ENCODE data around the gene TEDC1. TPM values are rescaled to one million over a fixed set of nuclear protein-coding genes. Genes with fewer than 3 reads are reported as not detected.

The TEDC1 gene
- total RNA-seq, 2 donors from 2014 or later, result 25.1 to 59.2 TPM

DNA sequence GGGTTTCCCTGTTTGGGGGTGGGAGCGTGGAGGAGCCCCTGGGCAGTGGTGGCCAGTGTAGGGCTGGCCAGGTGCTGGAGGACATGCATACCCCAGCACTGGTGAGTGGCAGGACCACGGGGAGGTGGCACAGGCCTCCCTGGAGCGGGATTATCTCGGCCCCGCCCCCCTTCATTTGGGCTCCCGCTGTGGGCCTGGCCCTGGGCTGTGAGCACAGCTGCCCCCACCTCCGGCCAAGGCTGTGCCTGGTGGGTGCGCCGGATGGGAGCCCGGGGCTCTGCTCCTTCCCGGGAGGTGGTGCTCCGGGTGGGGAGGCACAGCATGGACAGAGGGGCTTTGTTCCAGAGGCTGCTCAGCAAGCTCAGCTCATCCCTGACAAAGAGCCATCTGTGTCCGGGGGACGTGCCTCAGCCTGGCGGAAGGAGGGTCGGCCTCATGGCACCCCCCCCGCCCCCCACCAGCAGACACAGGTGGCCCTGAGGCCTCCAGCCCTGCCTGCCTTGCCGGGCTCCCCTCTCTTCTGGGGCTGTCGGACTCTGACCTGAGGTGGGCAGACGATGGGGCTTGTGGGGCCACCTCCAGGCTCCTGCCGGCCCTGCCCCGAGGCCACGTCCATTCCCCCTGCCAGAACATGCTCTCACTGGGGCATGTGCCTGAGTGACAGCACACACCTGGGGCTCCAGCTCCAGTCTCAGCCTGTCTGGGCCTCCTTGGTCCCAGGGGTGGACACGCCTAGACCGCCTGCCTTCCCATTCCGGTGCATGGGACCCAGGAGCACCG, 8.4 kb downstream of the TEDC1 start:
- Mint-ChIP-seq H3K9me3 (no peaks in the 10 kb centered on the region), H3K4me1 (ENCODE audit: low read depth in 2 of 2) (no peaks in the 10 kb centered on the region), H3K27me3 (no peaks in the 10 kb centered on the region), H3K4me3 (no peak overlapping the region), H3K36me3 (no peaks in the 10 kb centered on the region), H3K27ac (no peak overlapping the region)
- ATAC-seq (no peak), DNase-seq (ENCODE audit: low spot score) (no peak)

DNA sequence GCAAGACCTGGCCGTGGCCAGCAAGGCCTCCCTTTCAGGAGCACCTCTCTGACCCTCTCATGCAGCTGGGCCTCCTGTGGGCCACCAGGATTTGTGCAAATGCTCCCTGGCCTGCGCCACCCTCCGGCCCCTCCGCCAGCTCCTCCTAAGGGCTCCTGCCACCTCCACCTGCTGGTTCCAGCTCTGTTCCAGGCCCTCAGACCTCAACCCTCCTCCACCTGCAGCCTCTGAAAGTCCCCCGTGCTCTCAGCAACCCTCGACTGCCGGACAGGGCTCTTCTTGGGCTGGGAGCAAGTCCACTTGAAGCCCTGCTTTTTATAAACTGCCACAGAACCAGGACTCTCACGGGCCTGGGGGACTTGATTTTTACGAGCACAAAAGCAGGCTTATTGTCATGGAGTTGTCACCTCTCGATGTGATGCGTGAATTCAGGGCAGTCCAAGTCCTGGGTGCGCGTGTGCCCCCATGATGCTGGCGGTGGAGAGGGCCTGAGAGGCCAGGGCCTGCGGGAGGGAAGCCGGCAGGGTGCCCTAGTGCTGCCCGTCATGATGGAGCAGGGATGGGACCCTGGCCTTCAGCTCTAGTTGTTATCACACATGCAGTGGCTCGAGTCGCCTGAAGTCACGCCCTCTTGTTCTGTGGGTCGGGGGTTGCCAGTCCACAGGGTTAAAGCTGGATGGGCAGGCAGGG, 9.1 kb downstream of the TEDC1 start:
- Mint-ChIP-seq H3K4me1 (ENCODE audit: low read depth in 2 of 2) (no peaks in the 10 kb centered on the region), H3K4me3 (no peak overlapping the region), H3K9me3 (no peaks in the 10 kb centered on the region), H3K27me3 (no peaks in the 10 kb centered on the region), H3K36me3 (no peaks in the 10 kb centered on the region), H3K27ac (no peak overlapping the region)
- DNase-seq (ENCODE audit: low spot score), result no peak
- ATAC-seq, result no peak

DNA sequence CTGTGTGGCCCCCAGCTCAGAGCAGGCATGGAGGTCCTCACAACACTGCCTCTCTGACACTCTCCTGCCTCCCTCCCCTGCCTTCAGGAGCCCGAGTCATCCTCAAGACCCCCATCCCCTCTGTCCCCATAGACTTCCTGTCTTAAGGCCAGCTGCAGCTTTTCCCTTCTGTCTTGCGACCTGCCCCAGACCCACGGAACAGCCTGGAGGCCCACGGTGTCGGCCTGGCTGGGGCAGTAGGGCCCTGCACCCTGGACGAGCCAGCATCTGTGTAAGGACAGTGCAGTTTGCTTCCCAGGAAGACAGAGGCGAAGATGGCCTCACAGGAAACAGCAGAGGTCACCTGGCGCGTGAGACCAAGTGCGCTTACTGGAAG, 9.7 kb downstream of the TEDC1 start:
- Mint-ChIP-seq H3K4me1 (ENCODE audit: low read depth in 2 of 2) (no peaks in the 10 kb centered on the region), H3K9me3 (no peaks in the 10 kb centered on the region), H3K4me3 (no peak overlapping the region), H3K27me3 (no peaks in the 10 kb centered on the region), H3K27ac (no peak overlapping the region), H3K36me3 (no peaks in the 10 kb centered on the region)
- ATAC-seq, result no peak
- DNase-seq (ENCODE audit: low spot score), result no peak

DNA sequence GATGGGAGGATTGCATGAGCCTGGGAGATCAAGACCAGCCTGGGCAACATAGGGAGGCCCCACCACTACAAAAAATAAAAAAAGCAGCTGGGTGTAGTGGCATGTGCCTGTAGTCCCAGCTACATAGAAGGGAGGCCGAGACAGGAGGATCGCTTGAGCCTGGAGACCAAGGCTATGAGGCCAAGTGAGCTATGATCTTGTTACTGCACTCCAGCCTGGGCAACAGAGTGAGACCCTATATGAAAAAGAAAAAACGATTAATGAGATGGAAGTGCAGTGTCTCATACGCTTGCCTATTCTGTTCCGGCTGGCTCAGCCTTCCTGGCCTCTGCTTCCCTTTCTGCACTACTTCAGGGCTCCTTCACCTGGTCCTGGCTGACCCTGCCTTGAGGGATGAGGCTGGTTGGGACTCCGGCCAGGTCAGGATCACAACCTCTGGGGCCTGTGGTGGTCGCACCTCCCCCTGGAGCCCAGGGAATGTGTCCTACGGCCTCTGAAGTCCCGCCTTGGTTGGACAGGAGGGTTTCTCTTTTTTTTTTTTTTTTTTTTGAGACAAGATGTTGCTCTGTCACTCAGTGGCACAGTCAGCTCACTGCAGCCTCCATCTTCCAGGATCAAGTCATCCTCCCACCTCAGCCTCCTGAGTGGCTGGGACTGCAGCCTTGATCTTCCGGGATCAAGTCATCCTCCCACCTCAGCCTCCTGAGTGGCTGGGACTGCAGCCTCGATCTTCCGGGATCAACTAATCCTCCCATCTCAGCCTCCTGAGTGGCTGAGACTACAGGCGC, 10.7 kb downstream of the TEDC1 start:
- H3K4me3 Mint-ChIP-seq, result no peak overlapping the region
- H3K9me3 Mint-ChIP-seq, result no peaks in the 10 kb centered on the region
- no peak for ATAC-seq
- H3K27me3 Mint-ChIP-seq, result no peaks in the 10 kb centered on the region
- H3K27ac Mint-ChIP-seq, result no peak overlapping the region
- no peaks in the 10 kb centered on the region for H3K36me3 Mint-ChIP-seq
- DNase-seq (ENCODE audit: low spot score), result no peak
- H3K4me1 Mint-ChIP-seq (ENCODE audit: low read depth in 2 of 2), result no peaks in the 10 kb centered on the region

DNA sequence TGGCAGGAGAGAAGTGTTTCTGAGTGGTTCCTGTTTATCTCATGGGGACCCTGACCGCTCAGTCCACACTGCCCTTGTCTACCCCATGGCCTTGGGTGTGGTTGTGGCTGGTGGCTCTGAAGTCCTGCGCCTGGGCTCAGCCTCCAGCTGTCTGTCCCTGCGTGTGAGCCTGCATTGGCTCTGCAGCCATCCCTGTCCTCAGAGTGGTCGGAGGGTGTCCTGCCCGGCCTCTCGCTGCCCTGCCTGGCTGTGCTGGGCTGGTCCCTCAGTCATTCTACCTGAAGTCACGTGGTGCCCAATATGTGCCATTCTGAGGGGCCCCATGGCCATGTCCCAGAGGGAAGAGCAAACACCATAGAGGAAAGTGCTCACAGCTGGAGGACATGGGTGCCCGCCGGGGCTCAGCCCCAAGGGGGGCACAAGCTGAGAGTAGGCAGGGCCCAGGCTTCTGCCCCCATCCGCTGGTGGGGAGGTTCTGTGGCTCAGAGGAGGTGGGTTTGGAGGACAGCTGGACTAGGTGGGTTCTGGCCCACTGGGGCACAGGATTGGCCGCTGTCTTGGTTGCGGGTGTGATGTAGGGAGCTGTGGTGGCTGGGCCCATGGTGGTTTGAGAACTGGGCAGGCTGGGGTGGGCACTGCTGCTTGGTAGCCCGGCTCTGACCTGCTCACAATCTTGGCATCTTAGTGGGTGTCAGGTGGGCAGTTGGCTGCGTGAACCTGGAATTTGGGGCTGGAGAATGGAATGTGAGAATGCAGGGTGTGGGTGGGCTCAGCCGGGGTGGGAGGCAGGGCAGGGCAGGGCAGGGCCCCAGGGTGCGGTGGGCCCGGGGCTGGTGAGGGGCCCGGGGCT, 11.6 kb downstream of the TEDC1 start:
- Mint-ChIP-seq H3K36me3 (no peaks in the 10 kb centered on the region), H3K4me1 (ENCODE audit: low read depth in 2 of 2) (no peaks in the 10 kb centered on the region), H3K27ac (no peak overlapping the region), H3K9me3 (no peaks in the 10 kb centered on the region), H3K27me3 (peaks cover 0 to 4% of the 10 kb centered on the region in 2 donors), H3K4me3 (no peak overlapping the region)
- ATAC-seq (no peak), DNase-seq (ENCODE audit: low spot score) (no peak)

DNA sequence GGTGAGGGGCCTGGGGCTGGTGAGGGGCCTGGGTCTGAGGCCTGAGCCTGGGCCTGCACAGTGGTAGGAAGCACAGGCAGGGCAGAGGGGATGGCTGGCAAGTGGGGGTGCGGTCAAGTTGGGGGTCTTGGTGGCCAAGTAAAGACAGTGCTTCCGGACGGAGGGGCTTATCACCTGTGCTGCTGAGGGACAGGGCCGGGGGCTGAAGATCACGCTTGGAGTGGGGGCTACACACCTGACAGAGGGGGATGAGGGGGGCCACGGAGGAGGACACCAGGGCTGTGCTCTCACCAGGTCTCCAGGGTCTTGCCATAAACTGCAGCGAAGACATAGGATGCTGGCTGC, 12.2 kb downstream of the TEDC1 start:
- DNase-seq (ENCODE audit: low spot score) (no peak), ATAC-seq (no peak)
- no peaks in the 10 kb centered on the region for H3K36me3 Mint-ChIP-seq
- H3K9me3 Mint-ChIP-seq, result no peaks in the 10 kb centered on the region
- H3K27ac Mint-ChIP-seq, result no peak overlapping the region
- no peaks in the 10 kb centered on the region for H3K4me1 Mint-ChIP-seq (ENCODE audit: low read depth in 2 of 2)
- H3K4me3 Mint-ChIP-seq, result no peak overlapping the region
- H3K27me3 Mint-ChIP-seq, result peaks cover 4 to 9% of the 10 kb centered on the region in 2 donors

DNA sequence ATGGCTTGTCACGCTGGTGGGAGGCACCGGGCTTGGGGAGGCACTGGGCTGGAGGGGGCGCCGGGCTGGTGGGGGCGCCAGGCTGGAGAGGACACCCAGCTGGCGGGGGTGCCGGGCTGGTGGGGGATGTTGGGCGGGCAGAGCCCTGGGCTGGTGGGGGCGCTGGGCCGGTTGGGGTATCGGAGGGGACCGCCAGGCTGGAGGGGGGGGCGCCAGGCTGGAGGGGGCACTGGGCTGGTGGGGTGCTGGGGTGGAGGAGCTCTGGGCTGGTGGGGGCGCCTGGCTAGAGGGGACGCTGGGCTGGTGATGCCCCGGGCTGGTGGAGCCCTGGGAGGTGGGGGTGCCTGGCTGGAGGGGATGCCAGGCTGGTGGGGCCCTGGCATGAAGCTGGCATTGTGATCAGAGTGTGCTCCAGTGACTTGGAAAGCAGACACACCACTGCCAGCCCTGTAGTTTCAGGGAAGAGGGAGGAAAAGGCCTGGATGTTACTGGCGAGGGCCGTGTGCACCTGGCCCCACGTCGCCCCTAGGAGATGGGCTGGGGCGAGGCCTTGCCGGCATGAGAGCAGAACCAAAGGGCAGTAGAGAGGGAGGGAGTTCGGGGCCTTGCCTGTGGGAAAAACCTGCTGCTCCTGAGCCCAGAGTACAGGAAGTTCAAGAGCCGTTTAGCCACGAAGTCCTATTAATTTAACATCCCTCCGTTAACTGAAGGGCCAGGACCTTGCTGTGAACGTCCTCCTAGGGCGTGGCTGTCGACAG, 13.1 kb downstream of the TEDC1 start:
- H3K4me1 Mint-ChIP-seq (ENCODE audit: low read depth in 2 of 2), result no peaks in the 10 kb centered on the region
- H3K4me3 Mint-ChIP-seq, result no peak overlapping the region
- H3K27ac Mint-ChIP-seq, result no peak overlapping the region

DNA sequence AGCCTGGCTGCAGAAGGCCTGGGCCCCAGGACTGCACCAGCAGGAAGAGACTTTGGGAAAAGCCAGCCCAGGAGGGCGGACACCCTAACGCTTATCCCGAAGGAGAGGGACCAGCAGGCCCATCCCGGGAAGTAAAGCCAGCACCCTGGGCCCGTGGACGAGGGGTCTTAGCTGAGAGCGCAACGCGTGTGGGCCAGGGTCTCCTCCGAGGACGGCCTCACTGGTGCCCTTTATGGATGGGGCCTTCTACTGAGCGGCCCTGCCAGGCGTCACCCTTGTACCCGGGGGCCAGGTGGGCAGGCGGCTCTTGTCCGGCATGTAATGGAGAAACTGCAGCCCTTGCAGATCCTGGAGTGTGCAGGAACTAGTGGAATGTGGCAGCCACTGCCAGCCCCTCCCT, 14.1 kb downstream of the TEDC1 start:
- no peak for ATAC-seq
- H3K4me3 Mint-ChIP-seq, result no peak overlapping the region
- H3K27me3 Mint-ChIP-seq, result peaks cover 10 to 16% of the 10 kb centered on the region in 2 donors
- no peaks in the 10 kb centered on the region for H3K9me3 Mint-ChIP-seq
- H3K36me3 Mint-ChIP-seq, result no peaks in the 10 kb centered on the region
- H3K27ac Mint-ChIP-seq, result no peak overlapping the region
- H3K4me1 Mint-ChIP-seq (ENCODE audit: low read depth in 2 of 2), result no peaks in the 10 kb centered on the region
- no peak for DNase-seq (ENCODE audit: low spot score)

More for the DNA sequence above, 13.1 kb downstream of the TEDC1 start:
- Mint-ChIP-seq H3K27me3 (peaks cover 9 to 16% of the 10 kb centered on the region in 2 donors), H3K36me3 (no peaks in the 10 kb centered on the region), H3K9me3 (no peaks in the 10 kb centered on the region)
- DNase-seq (ENCODE audit: low spot score) (no peak), ATAC-seq (no peak)

DNA sequence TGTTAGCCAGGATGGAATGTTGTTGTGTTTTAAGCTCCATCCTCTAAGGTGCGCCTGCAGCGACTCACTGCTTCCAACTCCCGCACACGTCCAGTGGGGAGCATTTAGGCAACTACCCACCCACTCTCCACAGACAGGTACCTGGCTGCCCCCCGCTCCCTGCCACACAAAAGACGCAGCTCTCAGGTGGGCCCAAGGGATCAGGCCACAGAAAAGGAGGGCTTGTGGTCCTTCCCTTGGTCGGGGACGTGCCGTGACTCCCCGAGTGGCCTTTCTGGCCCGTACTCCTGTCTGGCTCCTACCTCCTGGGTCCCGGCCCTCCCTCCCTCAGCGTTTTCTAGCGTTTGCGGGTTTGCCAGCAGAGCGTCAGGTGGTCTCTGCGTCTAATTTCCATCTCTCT, 16.2 kb downstream of the TEDC1 start:
- Mint-ChIP-seq H3K27me3 (peaks cover 13 to 23% of the 10 kb centered on the region in 2 donors), H3K27ac (no peak overlapping the region), H3K36me3 (no peaks in the 10 kb centered on the region), H3K9me3 (no peaks in the 10 kb centered on the region), H3K4me3 (no peak overlapping the region), H3K4me1 (ENCODE audit: low read depth in 2 of 2) (no peaks in the 10 kb centered on the region)
- no peak for ATAC-seq
- no peak for DNase-seq (ENCODE audit: low spot score)

DNA sequence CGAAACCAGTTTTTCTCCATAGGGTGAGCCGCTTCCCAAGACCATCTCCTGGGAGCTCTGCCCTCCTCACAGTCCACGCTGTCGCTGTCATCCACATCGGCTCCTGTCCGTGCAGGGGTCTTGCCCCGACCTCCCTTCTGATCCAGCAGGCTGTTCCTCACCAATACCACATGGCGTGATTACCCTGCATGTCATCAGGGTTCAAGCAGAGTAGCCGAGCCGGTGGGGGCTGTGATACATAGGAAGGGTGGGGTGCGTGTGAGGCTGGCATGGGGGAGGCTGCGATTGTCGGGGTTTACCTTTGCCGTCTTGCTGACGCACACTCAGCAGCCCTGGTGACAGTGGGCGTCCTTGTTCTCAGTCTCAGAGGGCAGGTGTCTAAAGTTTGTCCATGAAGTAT, 17.0 kb downstream of the TEDC1 start:
- DNase-seq (ENCODE audit: low spot score), result no peak
- H3K27me3 Mint-ChIP-seq, result peaks cover 13 to 23% of the 10 kb centered on the region in 2 donors
- H3K4me3 Mint-ChIP-seq, result no peak overlapping the region

DNA sequence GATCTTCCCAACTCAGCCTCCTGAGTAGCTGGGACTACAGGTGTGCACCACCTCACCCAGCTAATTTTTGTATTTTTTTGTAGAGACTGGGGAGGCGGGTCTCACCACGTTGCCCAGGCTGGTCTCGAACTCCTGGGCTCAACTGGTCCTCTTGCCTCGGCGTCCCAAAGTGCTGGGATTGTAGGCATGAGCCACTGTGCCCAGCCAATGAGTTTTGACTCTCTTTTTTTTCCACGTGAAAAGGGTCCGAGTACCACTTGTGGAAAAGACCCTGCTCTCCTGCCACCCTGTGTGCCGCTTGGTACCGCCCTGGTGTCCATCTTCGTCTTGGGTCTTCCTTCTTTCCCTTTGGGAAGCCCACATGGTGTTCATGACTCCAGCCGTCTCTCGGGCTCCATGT, 17.6 kb downstream of the TEDC1 start:
- no peaks in the 10 kb centered on the region for H3K9me3 Mint-ChIP-seq
- H3K4me1 Mint-ChIP-seq (ENCODE audit: low read depth in 2 of 2), result no peaks in the 10 kb centered on the region
- H3K27me3 Mint-ChIP-seq, result peaks cover 13 to 23% of the 10 kb centered on the region in 2 donors
- H3K36me3 Mint-ChIP-seq, result no peaks in the 10 kb centered on the region
- H3K27ac Mint-ChIP-seq, result no peak overlapping the region
- ATAC-seq, result no peak
- DNase-seq (ENCODE audit: low spot score), result no peak
- H3K4me3 Mint-ChIP-seq, result no peak overlapping the region

More for the DNA sequence above, 17.0 kb downstream of the TEDC1 start:
- no peak for ATAC-seq
- no peak overlapping the region for H3K27ac Mint-ChIP-seq
- no peaks in the 10 kb centered on the region for H3K9me3 Mint-ChIP-seq
- H3K4me1 Mint-ChIP-seq (ENCODE audit: low read depth in 2 of 2), result no peaks in the 10 kb centered on the region
- no peaks in the 10 kb centered on the region for H3K36me3 Mint-ChIP-seq

DNA sequence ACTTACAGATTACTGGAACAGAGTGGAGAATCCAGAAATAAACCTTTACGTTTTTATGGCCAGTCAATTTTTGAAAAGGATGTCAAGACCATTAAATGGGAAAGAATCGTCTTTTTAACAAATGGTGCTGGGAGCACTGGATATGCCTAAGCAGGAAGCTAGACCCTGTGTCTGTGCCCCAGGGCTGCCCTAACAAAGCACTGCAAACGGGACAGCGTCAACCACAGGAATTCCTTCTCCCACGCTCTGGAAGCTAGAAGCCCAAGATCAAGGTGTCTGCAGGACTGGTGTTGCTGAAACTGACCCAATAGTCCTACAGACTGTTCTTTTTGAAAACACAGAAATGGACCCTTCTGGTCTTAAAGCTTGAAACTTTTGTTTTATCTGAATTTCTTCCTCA, 26.1 kb downstream of the TEDC1 start:
- no peak overlapping the region for H3K4me3 Mint-ChIP-seq
- H3K27ac Mint-ChIP-seq, result no peak overlapping the region
- no peaks in the 10 kb centered on the region for H3K36me3 Mint-ChIP-seq
- peaks cover 19 to 37% of the 10 kb centered on the region in 2 donors for H3K27me3 Mint-ChIP-seq
- no peaks in the 10 kb centered on the region for H3K4me1 Mint-ChIP-seq (ENCODE audit: low read depth in 2 of 2)
- ATAC-seq (no peak), DNase-seq (ENCODE audit: low spot score) (no peak)
- H3K9me3 Mint-ChIP-seq, result no peaks in the 10 kb centered on the region
